Inferior parietal cortex (tissue), 1 donor: ENCODE data around the gene VIPR2.

Experiments used
- DNase-seq: peaks from one replicate; pipeline ENCODE4 v3.0.0-alpha.2; 2016; ENCODE audit errors: extremely low spot score

VIPR2 gene

DNA sequence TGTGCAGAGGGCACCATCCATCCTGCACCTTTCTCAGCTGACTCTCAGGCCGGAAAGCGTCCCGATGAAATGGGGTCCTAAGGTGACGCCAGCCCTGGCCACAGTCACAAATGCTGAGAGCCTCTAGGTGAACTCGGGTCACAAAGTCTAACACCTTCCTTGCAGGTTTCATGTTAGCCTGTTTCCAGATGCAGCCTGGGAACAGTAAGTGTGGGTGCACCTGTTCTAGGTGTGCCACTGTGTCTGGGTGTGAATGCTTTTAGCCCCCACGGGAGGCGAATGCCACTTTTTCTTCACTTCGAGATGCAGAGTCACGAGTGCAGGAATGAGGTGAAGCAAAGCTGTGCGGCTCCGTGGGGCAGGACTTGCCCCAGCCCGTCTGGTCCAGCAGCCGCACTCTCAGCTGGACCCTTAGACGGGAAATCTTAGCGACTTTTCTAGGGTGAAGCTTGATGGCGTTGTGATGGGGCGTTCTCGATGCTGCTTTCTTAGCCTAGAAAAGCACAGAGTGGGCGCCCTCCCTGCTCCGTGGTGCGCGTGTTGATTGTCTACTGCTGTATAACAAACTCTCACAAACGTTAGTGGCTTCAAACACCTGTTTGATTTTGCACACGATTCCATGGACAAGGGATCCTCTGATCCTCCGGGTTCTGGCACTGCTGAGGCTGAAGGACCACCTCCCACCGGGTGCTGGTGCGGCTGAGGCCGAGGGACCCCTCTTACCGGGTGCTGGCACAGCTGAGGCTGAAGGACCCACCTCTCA is 13.6 kb upstream of the VIPR2 start:
- no peak for DNase-seq

DNA sequence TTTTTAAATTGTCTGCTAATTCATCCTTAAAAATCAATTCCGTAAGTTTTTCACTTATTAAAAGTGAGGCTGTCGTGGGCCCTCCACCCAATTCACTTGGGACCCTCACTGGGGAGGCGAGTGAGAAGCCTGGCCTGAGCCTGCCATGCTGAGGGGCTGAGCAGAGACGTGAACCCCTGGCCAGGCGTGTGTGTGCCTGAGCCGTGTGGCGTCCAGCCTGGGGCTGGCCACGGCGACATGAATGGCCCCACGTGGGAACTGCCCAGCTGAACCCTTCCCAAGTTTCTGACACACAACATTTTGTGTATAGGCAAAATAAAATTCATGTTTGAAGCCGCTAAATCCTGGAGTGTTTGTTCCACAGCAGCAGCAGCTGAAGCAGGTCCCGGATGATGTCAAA is 13.0 kb upstream of the VIPR2 start:
- no peak for DNase-seq

DNA sequence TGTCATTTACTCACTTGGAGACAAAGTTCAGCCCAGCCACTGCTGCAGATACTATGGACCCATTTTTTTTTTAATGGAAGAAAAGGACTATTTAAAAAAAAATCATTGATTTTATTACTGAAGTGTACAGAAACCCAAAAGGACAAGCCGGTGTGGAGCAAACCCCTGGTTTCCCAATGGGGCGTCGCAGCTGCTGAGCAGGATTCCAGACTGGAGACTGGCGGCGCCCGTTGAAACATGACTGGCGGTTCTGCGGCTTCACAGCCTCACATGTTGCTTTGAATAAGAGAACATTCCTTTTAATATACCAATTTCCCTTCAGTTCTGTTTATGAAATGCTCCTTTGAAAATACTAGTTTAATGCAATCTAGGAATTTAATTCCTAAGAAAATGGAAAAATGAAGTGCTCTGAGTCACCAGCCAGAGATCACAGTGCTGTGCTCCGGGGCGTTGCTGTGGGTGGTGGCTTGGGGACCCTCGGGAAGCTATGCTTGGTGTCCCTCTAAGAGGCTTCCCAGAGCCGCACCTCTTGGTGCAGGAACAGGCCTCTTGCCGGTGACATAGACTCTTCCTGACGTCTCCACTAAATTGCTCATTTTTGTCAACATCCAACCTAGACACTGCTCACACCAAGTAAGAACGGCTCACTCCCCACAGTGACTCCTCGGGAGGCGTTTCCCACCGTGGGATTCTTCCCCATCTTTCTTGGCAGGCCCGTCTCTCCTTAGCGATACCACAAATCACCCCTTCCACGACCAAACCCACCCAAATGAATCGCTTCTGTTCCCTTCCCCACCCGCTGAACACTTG is 12.0 kb upstream of the VIPR2 start:
- DNase-seq = no peak

DNA sequence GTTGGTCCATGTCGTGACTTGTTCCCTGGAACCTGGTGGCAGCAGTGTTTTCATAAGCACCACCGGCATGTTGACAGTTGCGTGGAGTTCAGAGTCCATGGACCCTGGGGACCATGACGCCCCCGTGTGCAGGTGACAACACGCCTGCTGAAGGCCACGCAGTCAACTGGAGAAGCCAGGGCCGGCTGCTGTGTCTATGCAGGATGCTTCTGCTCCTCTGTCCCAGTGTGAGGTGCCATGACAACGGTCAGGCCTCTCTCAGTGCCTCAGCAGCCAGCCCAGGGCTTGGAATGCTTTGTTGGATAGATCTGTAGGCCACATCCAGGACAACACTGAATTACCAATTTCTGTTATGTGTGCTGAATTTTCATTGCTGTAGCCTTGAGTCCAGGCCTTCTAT is 10.7 kb upstream of the VIPR2 start:
- DNase-seq = no peak

DNA sequence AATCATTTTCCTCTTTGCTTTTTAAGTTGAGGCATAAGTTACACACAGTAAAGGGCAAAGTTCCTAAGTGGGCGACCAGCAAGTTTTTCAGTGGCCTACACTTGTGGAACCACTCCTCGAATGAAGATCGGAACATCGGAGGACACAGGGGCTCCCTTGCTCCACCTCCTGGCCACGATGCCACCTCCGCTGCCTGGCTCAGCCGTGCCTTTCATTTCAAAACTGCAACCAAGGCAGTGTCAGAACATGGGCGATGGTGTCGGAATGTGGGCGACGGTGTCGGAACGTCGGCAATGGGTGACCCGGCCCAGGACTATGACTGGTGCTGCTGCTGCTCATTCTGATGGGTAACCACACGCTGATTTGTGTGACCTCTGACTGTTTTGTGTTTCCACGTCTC is 9.6 kb upstream of the VIPR2 start:
- no peak for DNase-seq

DNA sequence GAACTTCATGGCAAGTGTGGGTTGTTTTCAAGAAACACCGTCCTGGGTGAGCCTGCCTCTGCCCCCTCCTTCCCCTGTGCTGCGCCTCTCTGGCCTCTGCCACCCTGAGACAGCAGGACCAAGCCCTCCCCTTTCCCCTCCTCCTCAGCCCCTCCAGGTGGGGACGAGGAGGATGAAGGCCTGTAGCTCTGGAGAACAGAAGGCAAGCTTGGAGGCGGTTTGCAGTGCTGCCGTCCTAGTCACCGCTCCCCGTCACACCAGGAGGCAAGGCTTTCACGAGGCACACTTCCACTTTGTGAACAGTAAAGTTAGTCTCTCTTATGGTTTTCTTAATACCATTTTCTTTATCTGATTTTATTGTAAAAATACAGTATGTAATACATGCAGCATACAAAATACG is 8.8 kb upstream of the VIPR2 start:
- DNase-seq = no peak

DNA sequence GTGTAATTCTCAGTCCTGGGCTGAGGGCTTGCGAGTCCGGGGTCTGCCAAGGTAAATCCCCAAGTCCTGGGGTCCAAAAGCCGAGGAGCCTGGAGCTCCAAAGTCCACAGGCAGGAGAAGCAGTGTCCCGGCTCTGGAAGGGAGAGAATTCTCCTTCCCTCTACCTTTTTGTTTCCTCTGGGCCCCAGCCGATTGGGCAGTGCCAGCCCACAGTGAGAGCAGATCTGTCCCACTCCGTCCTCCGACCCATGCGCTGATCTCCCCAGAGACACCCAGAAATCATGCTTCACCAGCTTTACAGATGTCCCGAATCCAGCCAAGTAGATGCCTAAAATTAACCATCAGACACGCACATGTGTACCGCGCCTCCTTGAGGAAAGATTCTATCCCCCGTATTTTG is 8.1 kb upstream of the VIPR2 start:
- no peak for DNase-seq

DNA sequence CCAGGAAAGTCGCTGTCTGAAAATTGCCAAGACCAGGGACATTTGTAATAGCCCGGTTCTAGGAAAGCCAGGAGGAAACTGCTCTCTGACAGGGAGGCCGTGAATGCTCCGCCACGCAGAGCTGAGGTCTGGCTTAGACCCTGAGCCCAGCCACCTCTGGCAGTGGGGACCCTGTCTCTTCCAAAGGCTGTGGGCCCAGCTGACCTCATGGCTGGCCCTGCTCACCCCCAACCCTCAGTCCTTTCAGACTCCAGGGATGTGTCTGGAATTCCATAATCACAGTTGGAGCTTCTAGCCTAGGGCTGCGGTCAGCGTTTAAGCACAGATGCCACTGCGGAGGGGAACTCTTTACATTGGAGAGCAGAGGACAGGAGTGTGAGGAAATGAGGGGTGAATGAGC is 6.6 kb upstream of the VIPR2 start:
- DNase-seq = no peak

DNA sequence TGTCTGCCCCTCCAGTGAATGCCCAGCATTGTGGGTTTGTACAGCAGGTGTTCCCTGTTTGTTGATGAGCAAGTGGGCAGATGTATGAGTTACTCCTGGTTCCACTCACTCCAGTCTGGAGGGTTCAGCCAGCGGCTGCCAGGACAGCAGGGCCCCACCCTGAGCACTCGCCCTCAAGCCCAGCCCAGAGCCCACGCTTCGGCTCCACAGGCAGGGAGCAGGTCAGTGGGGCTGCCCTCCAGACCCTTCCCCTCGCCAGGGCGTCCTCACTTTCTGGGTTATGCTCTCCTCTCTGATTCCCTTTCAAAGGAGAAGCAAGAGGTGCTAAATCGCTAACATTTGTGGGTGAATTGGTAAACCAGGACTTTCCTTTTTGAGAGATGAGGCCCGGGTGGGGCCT is 4.8 kb upstream of the VIPR2 start:
- DNase-seq = no peak

DNA sequence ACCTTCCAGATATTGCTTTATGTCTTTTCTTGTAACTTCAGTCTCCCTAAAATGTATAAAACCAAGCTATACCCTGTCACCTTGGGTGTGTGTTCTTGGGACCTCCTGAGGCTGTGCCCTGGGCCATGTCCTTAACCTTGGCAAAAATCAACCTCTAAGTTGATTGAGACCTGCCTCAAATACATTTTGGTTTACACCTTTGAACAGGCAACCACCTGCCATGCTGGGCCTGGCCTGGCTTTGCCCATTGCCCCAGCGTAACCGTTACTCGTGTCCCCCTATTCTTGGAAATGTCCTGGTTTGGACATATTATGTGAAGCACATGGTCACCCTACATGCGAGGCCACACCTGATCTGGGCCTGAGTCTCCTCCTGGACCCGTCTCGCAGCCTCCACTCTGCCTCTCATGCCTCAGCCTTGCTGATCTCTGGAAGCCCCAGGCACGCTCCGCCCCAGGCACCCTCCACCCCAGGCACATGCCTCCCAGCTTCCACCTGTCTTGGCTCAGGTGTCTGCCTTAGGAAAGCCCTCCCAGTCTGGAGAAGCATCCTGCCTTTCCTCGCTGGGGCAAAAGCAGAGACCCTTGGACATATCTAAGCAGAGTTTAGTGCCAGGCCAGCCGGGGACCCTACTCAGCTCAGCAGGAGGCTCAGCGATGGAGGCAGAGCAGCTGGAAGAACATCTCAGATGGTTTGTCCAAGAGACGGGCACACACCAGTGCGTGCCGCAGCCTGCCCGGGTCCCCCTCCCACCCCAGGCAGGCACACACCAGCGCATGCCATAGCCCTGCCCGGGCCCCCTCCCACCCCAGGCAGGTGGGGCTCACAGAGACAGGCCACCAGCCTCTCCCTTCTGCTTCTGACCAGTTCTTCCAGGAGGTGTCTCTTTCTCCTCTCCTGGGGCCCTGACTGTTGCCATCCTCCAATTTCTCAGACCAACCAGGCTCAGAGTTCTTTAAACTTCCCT is 4.0 kb upstream of the VIPR2 start:
- DNase-seq = no peak

DNA sequence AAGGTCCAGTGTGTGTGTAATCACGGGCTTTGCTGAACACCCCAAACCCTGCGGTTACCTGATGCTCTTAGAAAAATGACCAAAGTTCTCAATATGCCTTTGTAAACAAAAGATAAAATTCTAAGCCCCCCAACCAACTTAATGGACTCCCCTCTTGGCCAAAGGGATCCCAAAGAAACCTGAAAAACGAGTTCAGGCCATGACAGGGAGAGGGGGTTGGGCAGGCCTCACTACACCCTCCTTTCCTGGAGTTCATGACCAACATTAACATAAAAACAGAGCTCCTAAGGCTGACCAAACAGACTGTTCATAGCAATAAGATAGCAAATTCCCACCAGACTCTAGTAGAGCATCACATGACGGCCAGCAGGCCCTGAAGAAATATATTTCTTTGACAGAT is 3.0 kb upstream of the VIPR2 start:
- no peak for DNase-seq

DNA sequence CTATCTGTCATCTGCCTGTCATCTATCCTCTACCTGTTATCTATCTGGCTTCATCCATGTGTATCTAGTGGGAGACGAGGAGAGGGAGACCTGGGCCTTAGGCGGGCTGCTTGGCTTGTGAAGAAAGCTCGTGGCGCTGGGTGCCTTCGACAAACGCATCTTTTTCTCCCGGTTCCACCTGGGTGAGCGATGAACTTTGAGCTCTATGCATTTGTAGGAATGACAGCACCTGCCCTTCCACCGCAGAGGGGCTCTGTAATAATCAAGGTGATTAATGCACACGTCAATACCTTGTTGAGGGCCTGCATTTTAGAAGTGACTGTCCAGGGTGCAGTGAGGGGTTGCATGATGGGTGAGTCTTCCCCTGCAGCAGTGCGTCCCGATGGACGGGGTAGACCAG is 2.6 kb upstream of the VIPR2 start:
- no peak for DNase-seq

DNA sequence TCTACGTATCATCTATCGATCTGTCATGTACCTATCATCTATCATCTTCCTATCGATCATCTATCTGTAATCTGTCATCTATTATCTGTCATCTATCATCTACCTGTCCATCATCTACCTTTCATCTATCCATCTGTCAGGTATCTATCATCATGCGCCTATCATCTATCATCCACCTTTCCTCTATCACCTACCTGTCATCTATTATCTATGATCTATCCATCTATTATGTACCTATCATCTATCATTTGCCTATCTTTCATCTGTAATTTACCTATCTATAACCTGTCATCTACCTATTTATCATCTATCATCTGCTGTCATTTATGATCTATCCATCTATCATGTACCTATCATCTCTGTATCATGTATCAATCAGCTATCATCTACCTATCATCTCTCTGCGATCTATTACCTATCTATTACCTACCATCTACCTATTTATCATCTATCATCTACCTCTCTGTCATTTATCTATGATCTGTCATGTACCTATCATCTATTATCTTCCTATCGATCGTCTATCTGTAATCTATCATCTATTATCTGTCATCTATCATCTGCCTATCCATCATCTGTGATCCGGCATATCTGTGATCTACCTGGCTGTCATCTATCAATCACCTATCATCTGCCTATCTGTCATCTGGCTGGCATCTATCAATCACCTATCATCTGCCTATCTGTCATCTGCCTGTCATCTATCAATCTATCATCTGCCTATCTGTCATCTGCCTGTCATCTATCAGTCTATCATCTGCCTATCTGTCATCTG is 1.6 kb upstream of the VIPR2 start:
- no peak for DNase-seq

DNA sequence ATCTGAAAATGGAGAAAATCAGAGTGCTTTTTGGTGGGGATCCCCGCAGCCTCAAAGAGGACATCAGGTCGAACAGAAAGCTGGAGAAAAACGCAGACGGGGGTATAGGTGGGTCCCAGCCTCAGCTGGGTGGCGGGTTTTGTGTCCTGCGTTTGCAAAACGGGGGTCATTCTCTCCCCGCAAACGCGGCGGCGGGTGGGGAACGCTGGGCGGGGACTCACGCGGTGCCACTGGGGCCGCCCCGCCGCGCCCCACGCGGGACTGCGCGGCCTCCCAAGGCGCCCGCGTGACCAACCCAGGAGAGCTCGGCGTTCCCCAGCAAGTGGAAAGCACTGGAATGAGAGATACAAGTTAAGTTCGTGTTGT is 806 bp upstream of the VIPR2 start:
- no peak for DNase-seq

DNA sequence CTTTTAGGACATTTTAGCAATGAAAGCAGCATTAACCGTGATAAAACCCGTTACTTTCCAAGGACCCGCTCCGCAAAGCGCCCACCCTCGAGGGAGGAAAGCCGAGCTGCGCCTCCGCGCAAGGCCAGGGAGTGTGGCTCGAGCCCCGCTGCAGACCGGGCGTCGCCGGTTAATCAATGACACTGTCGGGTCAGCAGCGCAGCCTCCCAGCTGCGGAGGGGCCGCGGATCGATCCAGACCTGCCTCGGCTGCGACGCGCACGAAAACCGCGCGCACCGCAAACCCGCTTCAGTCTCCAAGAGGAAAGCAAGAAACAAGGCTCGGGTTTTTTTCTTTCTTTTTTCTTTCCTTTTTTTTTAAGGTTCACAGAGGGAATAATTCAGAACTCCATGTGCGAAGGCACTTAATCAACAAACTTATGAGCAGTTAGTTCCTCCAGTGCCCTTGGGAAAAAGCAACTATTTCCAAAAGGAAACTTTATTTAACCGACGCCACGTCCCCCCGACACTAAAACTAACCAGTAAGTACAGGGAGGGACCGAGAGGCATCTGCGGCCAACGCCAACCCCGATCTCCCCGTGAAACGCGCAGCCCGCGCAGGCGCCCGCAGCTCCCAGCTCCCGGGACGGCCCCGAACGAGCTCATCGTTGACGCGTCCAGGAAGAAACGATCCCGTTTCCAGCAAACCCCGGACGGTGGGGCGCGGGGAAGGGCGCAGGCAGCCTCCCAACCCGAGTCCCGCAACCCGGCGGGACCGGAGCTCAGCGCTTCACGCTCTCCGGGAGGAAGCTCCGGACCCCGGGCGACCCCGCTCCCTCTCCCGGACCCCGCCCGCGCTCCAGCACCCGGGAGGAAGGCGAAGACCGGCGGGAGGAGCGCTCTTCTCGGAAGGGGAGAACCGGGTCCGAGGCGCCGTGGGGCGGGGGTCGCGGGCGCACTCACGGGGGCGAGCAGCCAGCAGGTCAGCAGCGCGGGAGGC is 598 bp downstream of the VIPR2 start:
- no peak for DNase-seq

DNA sequence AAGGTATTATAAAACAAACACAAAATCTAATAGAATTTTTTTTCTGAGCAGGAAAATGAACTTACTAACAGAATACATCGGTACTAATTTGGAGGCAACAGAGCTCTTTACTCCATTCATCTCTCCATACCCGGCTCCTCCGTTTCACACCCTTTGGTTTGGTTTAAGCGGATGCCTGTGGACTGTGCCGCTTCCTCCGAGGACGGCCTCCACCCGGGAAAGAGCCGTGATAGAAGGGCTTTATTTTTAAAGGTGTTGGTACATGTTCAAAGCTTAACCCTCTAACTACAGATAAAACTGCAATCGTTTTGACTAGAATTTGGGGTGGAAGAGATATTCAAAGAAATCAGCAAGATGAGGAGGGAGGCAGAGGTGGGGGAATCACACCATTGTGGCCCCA is 1.9 kb downstream of the VIPR2 start:
- DNase-seq = no peak

DNA sequence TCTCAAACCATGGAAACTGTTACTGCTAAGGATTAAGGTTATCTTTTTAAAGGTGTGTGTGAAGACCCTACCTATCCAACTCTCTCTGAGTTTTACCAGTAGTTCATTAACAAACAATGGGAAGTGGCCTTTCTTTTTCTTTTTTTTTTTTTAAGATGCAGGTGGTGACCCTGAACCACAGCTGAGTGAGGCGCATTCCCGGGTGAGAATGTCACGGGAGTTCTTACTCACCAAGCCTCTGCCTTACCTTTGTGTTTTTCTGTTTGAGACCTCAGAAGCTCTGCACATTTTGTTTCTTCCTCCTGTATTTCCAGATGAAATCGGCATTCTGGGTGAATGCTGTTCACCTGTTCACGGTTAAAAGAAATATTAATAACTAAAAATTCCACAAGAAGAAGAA is 2.5 kb downstream of the VIPR2 start:
- DNase-seq = no peak

DNA sequence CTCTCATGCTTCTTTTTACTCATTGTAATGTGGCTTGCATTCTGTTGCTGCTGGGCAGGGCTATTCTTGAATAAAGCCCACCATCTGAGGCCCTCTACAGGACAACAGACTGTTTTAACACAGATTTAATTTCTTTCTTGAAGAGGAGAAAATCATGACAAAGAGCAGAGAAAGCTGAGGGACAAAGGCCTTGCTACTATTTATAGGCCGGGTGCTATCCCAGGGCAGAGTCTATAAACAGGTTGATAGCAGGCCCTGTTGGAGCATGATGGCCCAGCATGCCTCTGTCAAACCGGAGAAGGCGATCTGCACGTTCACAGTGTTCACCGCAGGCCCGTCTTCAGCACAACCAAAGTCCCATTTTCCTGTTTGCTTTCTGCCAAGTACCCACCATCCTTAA is 3.0 kb downstream of the VIPR2 start:
- DNase-seq = no peak

DNA sequence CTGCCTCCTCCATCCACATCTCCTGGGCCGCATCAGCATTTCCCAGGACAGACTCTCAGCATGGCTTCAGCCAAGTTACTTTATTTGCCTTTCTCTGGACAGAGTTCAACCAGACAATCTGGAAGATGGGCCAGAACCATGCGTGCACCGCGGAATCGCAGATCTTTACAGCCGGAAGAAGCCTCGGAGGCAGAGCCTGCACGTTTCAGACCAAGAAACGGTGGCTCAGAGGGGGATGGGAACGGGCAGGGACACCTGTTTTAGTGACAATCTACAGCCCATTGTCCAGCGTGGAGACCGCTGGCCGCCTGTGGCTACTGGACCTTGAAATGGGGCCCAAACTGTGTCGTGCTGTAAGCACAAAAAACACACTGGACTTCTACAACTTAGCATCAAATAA is 3.5 kb downstream of the VIPR2 start:
- DNase-seq = no peak

DNA sequence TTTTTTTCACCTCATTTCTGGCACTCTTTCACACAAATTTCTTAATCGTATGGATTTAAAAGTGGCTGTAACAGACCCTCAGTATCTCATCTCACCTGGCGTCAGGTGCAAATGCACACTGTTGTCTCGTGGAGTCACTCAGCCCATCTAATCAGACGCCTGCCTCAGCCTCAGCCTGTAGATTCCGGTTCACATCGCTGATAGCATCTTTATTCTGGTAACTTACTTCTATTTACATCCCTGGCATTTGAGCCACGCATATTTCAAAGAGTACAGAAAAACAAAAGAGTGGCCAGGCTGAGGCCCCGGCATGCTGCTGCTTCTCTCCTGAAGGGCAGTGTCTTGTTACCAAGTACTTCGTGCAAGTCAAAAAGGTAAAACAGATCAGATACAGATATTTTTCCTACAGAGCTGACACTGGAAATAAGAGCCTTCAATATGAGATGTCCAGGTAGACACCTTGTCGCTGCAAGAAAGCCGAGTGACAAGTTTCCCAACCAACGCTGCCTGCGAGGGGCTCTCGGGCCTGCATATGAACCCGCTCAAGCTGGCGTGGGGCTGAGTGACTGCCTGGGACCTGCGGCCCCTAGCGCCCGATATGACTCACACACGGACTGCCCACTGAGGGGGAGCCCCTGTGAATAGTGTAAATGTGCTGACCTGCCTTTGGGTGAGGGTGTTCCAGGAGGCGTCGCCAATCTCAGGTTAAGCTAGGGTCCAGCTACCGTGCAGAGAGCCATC is 4.3 kb downstream of the VIPR2 start:
- DNase-seq = no peak
